ENCODE measurements around the gene EEF1AKMT3. TPM values are rescaled to one million over a fixed set of nuclear protein-coding genes. Genes with fewer than 3 reads are reported as not detected.

Gene EEF1AKMT3
- total and polyA plus RNA-seq, 12 donors: 1.1 to 2.6 (median 1.5) TPM

- DNase-seq (no peak), ATAC-seq (no peak)
- 82 to 83% methylated on average over 12 of the region's 12 CpGs for WGBS, 2 donors
Measured at GRCh38 chr12:57724003-57724935, 48.1 kb upstream of the EEF1AKMT3 start.

DNA sequence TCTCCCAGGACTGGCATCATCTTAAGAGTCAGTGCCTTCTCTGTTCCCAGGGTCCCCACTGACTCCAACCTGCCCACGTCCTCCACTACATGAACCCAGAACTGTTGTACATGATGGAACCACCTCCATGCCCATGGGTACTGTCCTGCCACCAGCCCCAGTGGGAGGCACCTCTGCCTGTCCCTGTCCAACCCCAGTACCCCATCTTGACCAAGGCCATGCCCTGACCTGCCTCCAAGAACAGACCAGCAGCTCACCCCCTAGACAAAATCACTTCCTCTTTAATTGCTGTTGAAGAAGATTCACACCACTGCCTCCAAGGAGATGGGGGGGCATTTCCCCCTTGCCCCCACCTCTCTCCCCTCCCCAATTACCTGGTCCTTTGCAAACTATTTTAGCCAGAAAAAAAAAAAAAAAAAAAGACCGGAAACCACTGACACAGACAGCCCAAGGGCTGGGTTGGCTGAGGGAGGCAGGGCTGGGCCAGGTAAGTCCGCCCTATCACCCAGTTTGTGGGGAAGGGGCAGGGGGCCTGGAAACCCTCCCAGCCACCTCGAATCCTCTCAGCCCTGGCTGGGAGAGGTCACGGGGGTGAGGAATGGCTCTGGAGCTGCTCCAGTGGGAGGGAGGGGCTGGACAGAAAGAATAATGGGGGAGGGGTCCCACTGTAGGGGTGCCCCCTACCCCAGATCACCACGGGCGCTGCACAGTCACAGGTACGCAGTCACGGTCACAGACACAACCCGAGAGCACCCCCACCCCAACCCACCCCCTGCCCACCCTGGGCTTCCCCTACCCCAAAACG is 47.3 kb upstream of the EEF1AKMT3 start:
- Histone ChIP-seq H3K4me1 (peaks cover 0 to 24% (median 14%) of the 10 kb centered on the region in 9 donors), H3K36me3 (peaks cover 0 to 59% (median 12%) of the 10 kb centered on the region in 9 donors), H3K27me3 (peaks cover 0 to 15% (median 0%) of the 10 kb centered on the region in 7 donors), H3K27ac (no peak overlapping the region), H3K4me3 (no peak overlapping the region), H3K9me3 (no peaks in the 10 kb centered on the region)
- DNase-seq: no peak
- 55 to 60% methylated on average over 11 of the region's 11 CpGs for WGBS, 2 donors
- no peak for TF ChIP-seq CTCF (IDR thresholded peaks at IDR 0.05)
- no peak for ATAC-seq
- intact Hi-C loops (cut with DNase I): no loop called here

More at GRCh38 chr12:57724003-57724935, 48.1 kb upstream of the EEF1AKMT3 start:
- H3K27me3 ChIP-seq: peaks cover 0 to 13% (median 0%) of the 10 kb centered on the region in 7 donors
- peaks cover 0 to 59% (median 21%) of the 10 kb centered on the region in 9 donors for H3K36me3 ChIP-seq
- no peaks in the 10 kb centered on the region for H3K9me3 ChIP-seq
- H3K4me1 ChIP-seq: peaks cover 0 to 24% (median 14%) of the 10 kb centered on the region in 9 donors
- intact Hi-C loops (cut with DNase I): no loop called here
- no peak for TF ChIP-seq CTCF (IDR thresholded peaks at IDR 0.05)
- no peak overlapping the region for H3K27ac ChIP-seq
- no peak overlapping the region for H3K4me3 ChIP-seq

- Histone ChIP-seq H3K27ac (peak overlapping the region in 8 of 10 donors; percentile 69 to 83 (median 81)), H3K36me3 (peaks cover 0 to 59% (median 5%) of the 10 kb centered on the region in 9 donors), H3K4me3 (peak overlapping the region; percentile 13 to 76 (median 64)), H3K4me1 (peaks cover 0 to 24% (median 14%) of the 10 kb centered on the region in 9 donors), H3K9me3 (no peaks in the 10 kb centered on the region), H3K27me3 (peaks cover 0 to 21% (median 0%) of the 10 kb centered on the region in 7 donors)
- intact Hi-C loops (cut with DNase I): no loop called here
- 16 to 19% methylated on average over 10 of the region's 10 CpGs for WGBS, 2 donors
- DNase-seq (no peak), ATAC-seq (peak in 1 of 8 donors; percentile 8)
- no peak for TF ChIP-seq CTCF (IDR thresholded peaks at IDR 0.05)
Measured at GRCh38 chr12:57725851-57726150, 46.6 kb upstream of the EEF1AKMT3 start.
